PC-3 (cell line): ENCODE data around the gene GRB7. TPM values are rescaled to one million over a fixed set of nuclear protein-coding genes. Genes with fewer than 3 reads are reported as not detected.

ENCODE experiments used
- ATAC-seq: fragments of 200-7000 bp; cut with Tn5 transposase; 2 replicates; pipeline ENCODE4 v1.9.1; 2020; ENCODE audit warnings: mild to moderate bottlenecking, moderate library complexity
- BruUV-seq: library from RNA; stranded (reverse); fragments of 400-500 nt; replicated peaks from 2 replicates; lab custom pipeline; 2021; lab: Mats Ljungman, UMichigan
- CTCF ChIA-PET: fragments of 300-600 bp; sonication (Branson Sonifier 250); formaldehyde crosslinking; loops from one replicate; lab custom pipeline; 2022; ENCODE audit warnings: antibody characterized with exemption; lab: Charles Lee
- POLR2A ChIA-PET: fragments of 300-600 bp; sonication (Branson Sonifier 250); formaldehyde crosslinking; loops from one replicate; lab custom pipeline; 2022; ENCODE audit warnings: antibody characterized with exemption; ENCODE audit not compliant: unreplicated experiment; lab: Charles Lee
- DNase-seq: peaks from one replicate; pipeline ENCODE4 v3.0.0-alpha.2; 2015
- H2AFZ ChIP-seq: fragments of 300-600 bp; sonication (generic); 2 replicates; pipeline ENCODE4 v1.6.0; 2016; ENCODE audit warnings: antibody characterized with exemption, low read length
- H3F3A ChIP-seq: fragments of 300-600 bp; sonication (generic); one replicate; pipeline ENCODE4 v1.6.0; 2017; ENCODE audit warnings: antibody characterized with exemption, low read length, control low read depth, mild to moderate bottlenecking; ENCODE audit not compliant: unreplicated experiment
- H3K27ac ChIP-seq: fragments of 300-600 bp; sonication (generic); 2 replicates; pipeline ENCODE4 v1.5.1; 2016; ENCODE audit warnings: mild to moderate bottlenecking, low read length
- H3K27me3 ChIP-seq: fragments of 300-600 bp; sonication (generic); 2 replicates; pipeline ENCODE4 v1.6.1; 2016; ENCODE audit warnings: low read length, mixed read lengths
- H3K36me3 ChIP-seq: fragments of 300-600 bp; sonication (generic); 2 replicates; pipeline ENCODE4 v1.6.1; 2016; ENCODE audit warnings: low read depth, mixed run types, low read length, mixed read lengths
- H3K4me1 ChIP-seq: fragments of 300-600 bp; sonication (generic); 2 replicates; pipeline ENCODE4 v1.5.1; 2016; ENCODE audit warnings: low read length; ENCODE audit not compliant: insufficient read depth
- H3K4me2 ChIP-seq: fragments of 300-600 bp; sonication (generic); 2 replicates; pipeline ENCODE4 v1.6.0; 2016; ENCODE audit warnings: low read length
- H3K4me3 ChIP-seq: fragments of 300-600 bp; sonication (generic); 2 replicates; pipeline ENCODE4 v1.5.1; 2016; ENCODE audit warnings: mild to moderate bottlenecking, low read length, mixed read lengths
- H3K79me2 ChIP-seq: fragments of 300-600 bp; sonication (generic); 2 replicates; pipeline ENCODE4 v1.6.1; 2017; ENCODE audit warnings: low read length, mixed read lengths
- H3K9ac ChIP-seq: fragments of 300-600 bp; sonication (generic); 2 replicates; pipeline ENCODE4 v1.6.0; 2016; ENCODE audit warnings: mild to moderate bottlenecking, low read length
- H3K9me2 ChIP-seq: fragments of 300-600 bp; sonication (generic); replicated peaks from 2 replicates; pipeline ENCODE4 v1.6.1; 2016; ENCODE audit warnings: mixed run types, low read length, mixed read lengths
- H3K9me3 ChIP-seq: fragments of 300-600 bp; sonication (generic); 2 replicates; pipeline ENCODE4 v1.6.1; 2016; ENCODE audit warnings: low read length, mixed read lengths
- H4K20me1 ChIP-seq: fragments of 300-600 bp; sonication (generic); 2 replicates; pipeline ENCODE4 v1.6.1; 2016; ENCODE audit warnings: low read length, mixed read lengths
- CTCF ChIP-seq: fragments of 300-600 bp; sonication (generic); conservative IDR thresholded peaks from 2 replicates; pipeline ENCODE4 v1.5.1; 2017; ENCODE audit warnings: antibody characterized with exemption, low read depth, mild to moderate bottlenecking, low read length
- EZH2 ChIP-seq: fragments of 300-600 bp; sonication (generic); IDR thresholded peaks from one replicate; pipeline ENCODE4 v1.6.1; 2017; ENCODE audit warnings: antibody characterized with exemption, mild to moderate bottlenecking, low read length; ENCODE audit not compliant: unreplicated experiment
- EZH2phosphoT487 ChIP-seq: fragments of 300-600 bp; sonication (generic); IDR thresholded peaks from 2 replicates; pipeline ENCODE4 v1.6.1; 2018; ENCODE audit warnings: mild to moderate bottlenecking, antibody characterized with exemption, low read length, borderline replicate concordance
- intact Hi-C: fragments of 100-400 bp; cut with micrococcal nuclease; formaldehyde crosslinking; loops from 2 replicates; pipeline ENCODE4 v1.9.0; 2023
- total RNA-seq: library from RNA; depleted of rRNA; stranded (reverse); fragments of >200 nt; gene quantifications from 2 replicates; pipeline ENCODE4 v1.2.3, GENCODE V29; 2014

The GRB7 gene
- total RNA-seq, 1 experiment from 2014 or later: 31.3 TPM

GRCh38 chr17:39735882-39736281 lies 1.9 kb upstream of the GRB7 start:
- DNase-seq: peak; percentile 31

GRCh38 chr17:39736319-39737165 lies 1.2 kb upstream of the GRB7 start:
- H3K4me3 ChIP-seq: no peak overlapping the region
- H3F3A ChIP-seq: no peaks in the 10 kb centered on the region
- peaks cover 16% of the 10 kb centered on the region; the same call in 1 of the 2 replicates for H3K79me2 ChIP-seq
- no peak overlapping the region for H3K27ac ChIP-seq
- H3K4me2 ChIP-seq: peak overlapping the region; percentile 41; the same call in 1 of the 2 replicates
- no peaks in the 10 kb centered on the region for H3K9me2 ChIP-seq
- TF ChIP-seq CTCF (no peak), EZH2 (no peak), EZH2phosphoT487 (no peak)
- H2AFZ ChIP-seq: no peak overlapping the region
- H3K4me1 ChIP-seq: peaks cover 35% of the 10 kb centered on the region
- no peak for ATAC-seq
- no peak overlapping the region for H3K9ac ChIP-seq
- no peaks in the 10 kb centered on the region for H3K36me3 ChIP-seq
- intact Hi-C loops: no loop called here
- ChIA-PET CTCF (no interaction called here), POLR2A (no interaction called here)
- DNase-seq: peak; percentile 50
- H4K20me1 ChIP-seq: peaks cover 5% of the 10 kb centered on the region; the same call in 1 of the 2 replicates
- H3K9me3 ChIP-seq: no peaks in the 10 kb centered on the region
- H3K27me3 ChIP-seq: no peaks in the 10 kb centered on the region
- BruUV-seq: no TSS peak

More at GRCh38 chr17:39735882-39736281, 1.9 kb upstream of the GRB7 start:
- Histone ChIP-seq H3F3A (no peaks in the 10 kb centered on the region), H3K79me2 (peaks cover 10% of the 10 kb centered on the region; the same call in 1 of the 2 replicates), H3K27ac (no peak overlapping the region), H3K36me3 (no peaks in the 10 kb centered on the region), H2AFZ (no peak overlapping the region), H3K9me2 (no peaks in the 10 kb centered on the region), H3K9me3 (no peaks in the 10 kb centered on the region), H3K27me3 (no peaks in the 10 kb centered on the region), H3K4me3 (no peak overlapping the region), H3K9ac (no peak overlapping the region), H3K4me2 (peak overlapping the region; percentile 41), H3K4me1 (peaks cover 28% of the 10 kb centered on the region), H4K20me1 (peaks cover 2% of the 10 kb centered on the region; the same call in 1 of the 2 replicates)
- TF ChIP-seq CTCF: no peak
- TF ChIP-seq EZH2: no peak
- TF ChIP-seq EZH2phosphoT487: no peak
- CTCF ChIA-PET: no interaction called here
- no peak for ATAC-seq
- intact Hi-C loops: no loop called here
- no TSS peak for BruUV-seq
- POLR2A ChIA-PET: no interaction called here
